ENCODE data around the gene MAP1A. TPM values are rescaled to one million over a fixed set of nuclear protein-coding genes. Genes with fewer than 3 reads are reported as not detected.
A peak's percentile ranks its signal among the peaks of the same experiment; 100 is the strongest.

MAP1A gene
- 1 to 10 TPM in 1 of 2 donors, under 1 TPM in 1; 0.84 to 1.4 TPM for total RNA-seq

- Mint-ChIP-seq H3K9me3 (no peaks in the 10 kb centered on the region), H3K27ac (peak within 1 kb of the TSS; percentile 50 to 78), H3K36me3 (no peaks in the 10 kb centered on the region)
- ATAC-seq (peak in 1 of 2 donors; percentile 44), DNase-seq (ENCODE audit: low spot score in 2 of 2) (no peak)
Observed at GRCh38 chr15:43517354-43518196, at the start of gene MAP1A. Gene MAP1A (plus strand): TSS chr15:43517608. CDS start chr15:43521474, 3,866 bp downstream.

GRCh38 chr15:43469867-43470266 lies 47.5 kb upstream of the MAP1A start:
- no peak for DNase-seq (ENCODE audit: low spot score in 2 of 2)
- Mint-ChIP-seq H3K9me3 (no peaks in the 10 kb centered on the region), H3K36me3 (peaks cover 0 to 4% of the 10 kb centered on the region in 2 donors), H3K27ac (no peak overlapping the region)
- ATAC-seq: peak; percentile 49 to 54

- ATAC-seq (no peak), DNase-seq (ENCODE audit: low spot score in 2 of 2) (no peak)
- Mint-ChIP-seq H3K36me3 (no peaks in the 10 kb centered on the region), H3K9me3 (no peaks in the 10 kb centered on the region), H3K27ac (no peak overlapping the region)
Observed at GRCh38 chr15:43471975-43472374, 45.4 kb upstream of the MAP1A start.

- ATAC-seq (no peak), DNase-seq (ENCODE audit: low spot score in 2 of 2) (no peak)
- H3K9me3 Mint-ChIP-seq: no peaks in the 10 kb centered on the region
- peaks cover 4 to 14% of the 10 kb centered on the region in 2 donors for H3K36me3 Mint-ChIP-seq
- H3K27ac Mint-ChIP-seq: peak overlapping the region in 1 of 2 donors; percentile 25
Observed at GRCh38 chr15:43473885-43474284, 43.5 kb upstream of the MAP1A start.

- ATAC-seq (no peak), DNase-seq (ENCODE audit: low spot score in 2 of 2) (no peak)
- Mint-ChIP-seq H3K36me3 (peaks cover 6 to 7% of the 10 kb centered on the region in 2 donors), H3K27ac (no peak overlapping the region), H3K9me3 (no peaks in the 10 kb centered on the region)
Observed at GRCh38 chr15:43483297-43484128, 33.9 kb upstream of the MAP1A start.

GRCh38 chr15:43484455-43484854 lies 33.0 kb upstream of the MAP1A start:
- Mint-ChIP-seq H3K9me3 (no peaks in the 10 kb centered on the region), H3K36me3 (peaks cover 0 to 5% of the 10 kb centered on the region in 2 donors), H3K27ac (peak overlapping the region in 1 of 2 donors; percentile 3)
- ATAC-seq (no peak), DNase-seq (ENCODE audit: low spot score in 2 of 2) (no peak)

GRCh38 chr15:43487271-43487895 lies 30.0 kb upstream of the MAP1A start:
- Mint-ChIP-seq H3K9me3 (no peaks in the 10 kb centered on the region), H3K36me3 (no peaks in the 10 kb centered on the region), H3K27ac (no peak overlapping the region)
- no peak for ATAC-seq
- DNase-seq (ENCODE audit: low spot score in 2 of 2): no peak

- Mint-ChIP-seq H3K36me3 (peaks cover 6% of the 10 kb centered on the region in 2 donors), H3K27ac (no peak overlapping the region), H3K9me3 (no peaks in the 10 kb centered on the region)
- ATAC-seq: no peak
- DNase-seq (ENCODE audit: low spot score in 2 of 2): no peak
Observed at GRCh38 chr15:43488790-43489189, 28.6 kb upstream of the MAP1A start.

GRCh38 chr15:43489191-43489590 lies 28.2 kb upstream of the MAP1A start:
- H3K27ac Mint-ChIP-seq: no peak overlapping the region
- ATAC-seq (no peak), DNase-seq (ENCODE audit: low spot score in 2 of 2) (no peak)
- no peaks in the 10 kb centered on the region for H3K9me3 Mint-ChIP-seq
- peaks cover 6% of the 10 kb centered on the region in 2 donors for H3K36me3 Mint-ChIP-seq

- Mint-ChIP-seq H3K36me3 (peaks cover 6% of the 10 kb centered on the region in 2 donors), H3K27ac (peak overlapping the region; percentile 87 to 98), H3K9me3 (no peaks in the 10 kb centered on the region)
- ATAC-seq (no peak), DNase-seq (ENCODE audit: low spot score in 2 of 2) (no peak)
Observed at GRCh38 chr15:43492266-43492665, 25.1 kb upstream of the MAP1A start.

GRCh38 chr15:43492673-43493601 lies 24.5 kb upstream of the MAP1A start, which contains the start of gene TP53BP1:
Gene TP53BP1 (minus strand): TSS chr15:43493156. CDS start chr15:43493043, 113 bp downstream.
- ATAC-seq (peak; percentile 99 to 100), DNase-seq (ENCODE audit: low spot score in 2 of 2) (peak; percentile 92 to 93)
- Mint-ChIP-seq H3K27ac (peak within 1 kb of the TSS; percentile 87 to 98), H3K9me3 (no peaks in the 10 kb centered on the region), H3K36me3 (peaks cover 6% of the 10 kb centered on the region in 2 donors)

- Mint-ChIP-seq H3K9me3 (no peaks in the 10 kb centered on the region), H3K36me3 (peaks cover 6% of the 10 kb centered on the region in 2 donors), H3K27ac (peak overlapping the region in 1 of 2 donors; percentile 87)
- DNase-seq (ENCODE audit: low spot score in 2 of 2) (no peak), ATAC-seq (no peak)
Observed at GRCh38 chr15:43493703-43494472, 23.5 kb upstream of the MAP1A start.

- no peaks in the 10 kb centered on the region for H3K36me3 Mint-ChIP-seq
- no peak overlapping the region for H3K27ac Mint-ChIP-seq
- no peaks in the 10 kb centered on the region for H3K9me3 Mint-ChIP-seq
- ATAC-seq: no peak
- DNase-seq (ENCODE audit: low spot score in 2 of 2): no peak
Observed at GRCh38 chr15:43498990-43499389, 18.4 kb upstream of the MAP1A start.

GRCh38 chr15:43499635-43500034 lies 17.8 kb upstream of the MAP1A start:
- Mint-ChIP-seq H3K27ac (no peak overlapping the region), H3K36me3 (no peaks in the 10 kb centered on the region), H3K9me3 (no peaks in the 10 kb centered on the region)
- ATAC-seq: peak in 1 of 2 donors; percentile 24
- DNase-seq (ENCODE audit: low spot score in 2 of 2): no peak

- H3K9me3 Mint-ChIP-seq: no peaks in the 10 kb centered on the region
- no peak for DNase-seq (ENCODE audit: low spot score in 2 of 2)
- ATAC-seq: no peak
- H3K27ac Mint-ChIP-seq: no peak overlapping the region
- no peaks in the 10 kb centered on the region for H3K36me3 Mint-ChIP-seq
Observed at GRCh38 chr15:43505738-43506137, 11.7 kb upstream of the MAP1A start.

Data from activated naive CD4-positive, alpha-beta T cell treated with anti-CD3 and anti-CD28 coated beads, Interleukin-2, amount 50 U/mL, for 72 hours (primary cell).